ENCODE results near the gene BRIP1.

Gene BRIP1

DNA sequence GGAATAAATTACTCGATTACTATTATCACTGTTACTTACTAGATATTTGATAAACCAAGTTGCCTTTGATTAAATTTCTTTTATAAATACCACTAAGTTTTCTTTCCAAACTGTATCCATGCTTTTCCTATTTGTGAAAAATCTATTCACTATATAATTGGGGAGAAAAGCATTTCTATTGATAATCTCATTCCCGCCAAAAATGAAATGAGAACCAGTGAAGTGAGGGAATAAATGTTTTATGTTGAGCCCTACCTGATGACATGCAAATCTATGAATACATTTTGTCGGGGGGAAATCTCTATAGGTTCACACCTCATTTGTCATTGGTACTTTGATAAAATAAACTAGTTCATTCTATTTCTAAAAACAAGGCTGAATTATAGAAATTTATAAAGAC lies 15.7 kb downstream of the BRIP1 start:
- TF ChIP-seq, protein P1, sequence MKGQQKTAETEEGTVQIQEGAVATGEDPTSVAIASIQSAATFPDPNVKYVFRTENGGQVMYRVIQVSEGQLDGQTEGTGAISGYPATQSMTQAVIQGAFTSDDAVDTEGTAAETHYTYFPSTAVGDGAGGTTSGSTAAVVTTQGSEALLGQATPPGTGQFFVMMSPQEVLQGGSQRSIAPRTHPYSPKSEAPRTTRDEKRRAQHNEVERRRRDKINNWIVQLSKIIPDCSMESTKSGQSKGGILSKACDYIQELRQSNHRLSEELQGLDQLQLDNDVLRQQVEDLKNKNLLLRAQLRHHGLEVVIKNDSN (IDR thresholded peaks at IDR 0.05) = no peak
- no peak for TF ChIP-seq EGR1 (IDR thresholded peaks at IDR 0.05)
- TF ChIP-seq TCF12 (IDR thresholded peaks at IDR 0.05; ENCODE audit: low read depth) = no peak
- no peak for TF ChIP-seq ZBTB7A (IDR thresholded peaks at IDR 0.05; ENCODE audit: low read depth)
- no peak for TF ChIP-seq RAD21 (IDR thresholded peaks at IDR 0.05; ENCODE audit: low read depth)
- no peak for TF ChIP-seq EP300 (IDR thresholded peaks at IDR 0.05; ENCODE audit: borderline replicate concordance)
- TF ChIP-seq CREB1 (IDR thresholded peaks at IDR 0.05; ENCODE audit: low read depth) = no peak
- TF ChIP-seq TAF1 (IDR thresholded peaks at IDR 0.05; ENCODE audit: low read depth) = no peak
- TF ChIP-seq, protein P2, sequence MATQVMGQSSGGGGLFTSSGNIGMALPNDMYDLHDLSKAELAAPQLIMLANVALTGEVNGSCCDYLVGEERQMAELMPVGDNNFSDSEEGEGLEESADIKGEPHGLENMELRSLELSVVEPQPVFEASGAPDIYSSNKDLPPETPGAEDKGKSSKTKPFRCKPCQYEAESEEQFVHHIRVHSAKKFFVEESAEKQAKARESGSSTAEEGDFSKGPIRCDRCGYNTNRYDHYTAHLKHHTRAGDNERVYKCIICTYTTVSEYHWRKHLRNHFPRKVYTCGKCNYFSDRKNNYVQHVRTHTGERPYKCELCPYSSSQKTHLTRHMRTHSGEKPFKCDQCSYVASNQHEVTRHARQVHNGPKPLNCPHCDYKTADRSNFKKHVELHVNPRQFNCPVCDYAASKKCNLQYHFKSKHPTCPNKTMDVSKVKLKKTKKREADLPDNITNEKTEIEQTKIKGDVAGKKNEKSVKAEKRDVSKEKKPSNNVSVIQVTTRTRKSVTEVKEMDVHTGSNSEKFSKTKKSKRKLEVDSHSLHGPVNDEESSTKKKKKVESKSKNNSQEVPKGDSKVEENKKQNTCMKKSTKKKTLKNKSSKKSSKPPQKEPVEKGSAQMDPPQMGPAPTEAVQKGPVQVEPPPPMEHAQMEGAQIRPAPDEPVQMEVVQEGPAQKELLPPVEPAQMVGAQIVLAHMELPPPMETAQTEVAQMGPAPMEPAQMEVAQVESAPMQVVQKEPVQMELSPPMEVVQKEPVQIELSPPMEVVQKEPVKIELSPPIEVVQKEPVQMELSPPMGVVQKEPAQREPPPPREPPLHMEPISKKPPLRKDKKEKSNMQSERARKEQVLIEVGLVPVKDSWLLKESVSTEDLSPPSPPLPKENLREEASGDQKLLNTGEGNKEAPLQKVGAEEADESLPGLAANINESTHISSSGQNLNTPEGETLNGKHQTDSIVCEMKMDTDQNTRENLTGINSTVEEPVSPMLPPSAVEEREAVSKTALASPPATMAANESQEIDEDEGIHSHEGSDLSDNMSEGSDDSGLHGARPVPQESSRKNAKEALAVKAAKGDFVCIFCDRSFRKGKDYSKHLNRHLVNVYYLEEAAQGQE (IDR thresholded peaks at IDR 0.05; ENCODE audit: low read depth) = no peak
- no peak for TF ChIP-seq FOXM1 (IDR thresholded peaks at IDR 0.05; ENCODE audit: borderline replicate concordance, low read depth)
- TF ChIP-seq, protein P3, sequence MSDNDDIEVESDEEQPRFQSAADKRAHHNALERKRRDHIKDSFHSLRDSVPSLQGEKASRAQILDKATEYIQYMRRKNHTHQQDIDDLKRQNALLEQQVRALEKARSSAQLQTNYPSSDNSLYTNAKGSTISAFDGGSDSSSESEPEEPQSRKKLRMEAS (IDR thresholded peaks at IDR 0.05) = no peak
- TF ChIP-seq TEAD4 (IDR thresholded peaks at IDR 0.05) = no peak
- no peak for TF ChIP-seq YY1 (IDR thresholded peaks at IDR 0.05; ENCODE audit: low read depth)
- TF ChIP-seq CEBPB (IDR thresholded peaks at IDR 0.05) = no peak

DNA sequence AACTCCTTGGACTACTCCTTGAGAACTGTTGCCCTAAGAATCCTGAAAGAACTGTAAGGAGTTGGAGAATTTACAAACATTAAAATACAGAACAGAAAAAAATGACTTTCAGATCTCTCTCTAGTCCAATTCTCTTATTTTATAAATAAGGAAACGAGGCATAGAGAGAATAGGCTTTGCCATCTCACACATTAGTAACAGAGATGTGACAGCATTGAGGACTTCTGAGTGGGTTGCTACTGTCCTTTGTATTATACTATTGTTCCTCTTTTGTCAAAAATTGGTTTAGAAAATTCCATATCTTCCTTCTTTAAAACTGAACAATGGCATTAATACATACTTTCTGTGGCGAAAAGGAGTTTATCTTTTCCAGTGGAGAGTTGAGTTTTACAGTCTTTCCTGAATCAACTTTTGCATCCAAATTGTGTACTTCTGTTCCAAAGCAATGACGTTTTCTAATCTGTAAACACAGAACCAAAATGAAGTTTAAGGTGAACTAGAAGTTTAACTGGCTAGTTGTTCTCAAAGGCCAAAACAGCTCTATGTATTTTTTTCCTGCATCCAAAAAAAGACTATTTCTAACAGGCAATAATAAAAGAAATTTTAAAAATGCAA lies 16.5 kb downstream of the BRIP1 start:
- TF ChIP-seq CEBPB (IDR thresholded peaks at IDR 0.05) = no peak
- TF ChIP-seq CREB1 (IDR thresholded peaks at IDR 0.05; ENCODE audit: low read depth) = no peak
- no peak for TF ChIP-seq TEAD4 (IDR thresholded peaks at IDR 0.05)
- TF ChIP-seq, protein P1 (IDR thresholded peaks at IDR 0.05) = no peak
- TF ChIP-seq FOXM1 (IDR thresholded peaks at IDR 0.05; ENCODE audit: borderline replicate concordance, low read depth) = no peak
- TF ChIP-seq, protein P2 (IDR thresholded peaks at IDR 0.05; ENCODE audit: low read depth) = no peak
- TF ChIP-seq ZBTB7A (IDR thresholded peaks at IDR 0.05; ENCODE audit: low read depth) = no peak
- TF ChIP-seq RAD21 (IDR thresholded peaks at IDR 0.05; ENCODE audit: low read depth) = no peak

DNA sequence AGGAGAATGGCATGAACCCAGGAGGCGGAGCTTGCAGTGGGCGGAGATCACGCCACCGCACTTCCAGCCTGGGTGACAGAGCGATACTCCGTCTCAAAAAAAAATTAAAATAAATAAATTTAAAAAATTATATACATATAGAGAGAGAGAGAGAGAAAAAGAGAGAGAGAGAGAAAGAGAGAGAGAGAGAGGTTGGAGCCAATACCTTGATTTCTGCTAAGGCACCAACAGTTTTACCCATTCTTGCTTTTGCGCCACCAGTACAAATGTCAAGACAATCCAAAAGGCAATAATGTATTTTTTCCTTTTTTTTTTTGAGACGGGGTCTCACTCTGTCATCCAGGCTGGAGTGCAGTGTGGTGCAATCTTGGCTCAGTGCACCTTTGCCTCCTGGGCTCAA lies 17.2 kb downstream of the BRIP1 start:
- TF ChIP-seq ZBTB7A (IDR thresholded peaks at IDR 0.05; ENCODE audit: low read depth) (no peak), CREB1 (IDR thresholded peaks at IDR 0.05; ENCODE audit: low read depth) (no peak), EGR1 (IDR thresholded peaks at IDR 0.05) (no peak)
- TF ChIP-seq, protein P1 (IDR thresholded peaks at IDR 0.05) = no peak

DNA sequence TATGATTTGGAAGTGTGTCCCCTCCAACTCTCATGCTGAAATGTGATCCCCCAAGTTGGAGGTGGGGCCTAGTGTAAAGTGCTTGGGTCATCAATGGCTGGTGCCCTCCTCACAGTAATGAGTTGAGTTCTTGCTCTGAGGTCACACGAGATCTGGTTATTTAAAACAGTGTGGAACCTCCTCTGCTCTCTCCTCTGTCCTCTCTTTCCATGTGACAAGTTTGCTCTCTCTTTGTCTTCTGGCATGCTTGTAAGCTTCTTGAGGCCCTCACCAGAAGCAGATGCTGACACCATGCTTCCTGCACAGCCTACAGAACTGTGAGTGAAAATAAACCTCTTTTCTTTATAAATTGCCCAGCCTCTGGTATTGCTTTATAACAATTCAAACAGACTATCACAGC lies 19.9 kb downstream of the BRIP1 start:
- TF ChIP-seq YY1 (IDR thresholded peaks at IDR 0.05; ENCODE audit: low read depth) (no peak), TAF1 (IDR thresholded peaks at IDR 0.05; ENCODE audit: low read depth) (no peak), EP300 (IDR thresholded peaks at IDR 0.05; ENCODE audit: borderline replicate concordance) (no peak), TCF12 (IDR thresholded peaks at IDR 0.05; ENCODE audit: low read depth) (no peak), FOXM1 (IDR thresholded peaks at IDR 0.05; ENCODE audit: borderline replicate concordance, low read depth) (no peak), EGR1 (IDR thresholded peaks at IDR 0.05) (no peak), RAD21 (IDR thresholded peaks at IDR 0.05; ENCODE audit: low read depth) (no peak), TEAD4 (IDR thresholded peaks at IDR 0.05) (no peak), CREB1 (IDR thresholded peaks at IDR 0.05; ENCODE audit: low read depth) (no peak), NFIC (IDR thresholded peaks at IDR 0.05) (no peak), ZBTB7A (IDR thresholded peaks at IDR 0.05; ENCODE audit: low read depth) (no peak), CEBPB (IDR thresholded peaks at IDR 0.05) (no peak)
- TF ChIP-seq, protein P2 (IDR thresholded peaks at IDR 0.05; ENCODE audit: low read depth) = no peak
- TF ChIP-seq, protein P3 (IDR thresholded peaks at IDR 0.05) = no peak
- TF ChIP-seq, protein P1 (IDR thresholded peaks at IDR 0.05) = no peak
